ENCODE measurements around the gene ELOVL1.
A peak's percentile ranks its signal among the peaks of the same experiment; 100 is the strongest.

ELOVL1 gene

GRCh38 chr1:43354471-43354870, 13.3 kb downstream of the ELOVL1 start:
- no peak for DNase-seq

GRCh38 chr1:43352881-43353280, 14.9 kb downstream of the ELOVL1 start:
- DNase-seq = no peak

GRCh38 chr1:43352351-43352705, 15.5 kb downstream of the ELOVL1 start:
- no peak for DNase-seq

GRCh38 chr1:43351421-43352350, 16.1 kb downstream of the ELOVL1 start:
- DNase-seq = no peak

- DNase-seq = no peak
Observed at GRCh38 chr1:43350976-43351375, 16.8 kb downstream of the ELOVL1 start.

GRCh38 chr1:43349594-43350306, 18.1 kb downstream of the ELOVL1 start:
- no peak for DNase-seq

GRCh38 chr1:43348809-43349593, 18.8 kb downstream of the ELOVL1 start:
- DNase-seq = peak; percentile 37 to 71 (median 61)

- no peak for DNase-seq
Observed at GRCh38 chr1:43348343-43348808, 19.4 kb downstream of the ELOVL1 start.

- DNase-seq = no peak
Observed at GRCh38 chr1:43346636-43347035, 21.2 kb downstream of the ELOVL1 start.

GRCh38 chr1:43345120-43345519, 22.7 kb downstream of the ELOVL1 start:
- DNase-seq = no peak

- no peak for DNase-seq
Observed at GRCh38 chr1:43344267-43344850, 23.5 kb downstream of the ELOVL1 start.

- no peak for DNase-seq
Observed at GRCh38 chr1:43340559-43340958, 27.3 kb downstream of the ELOVL1 start.

GRCh38 chr1:43339584-43340232, 28.1 kb downstream of the ELOVL1 start:
- DNase-seq = no peak

- DNase-seq = no peak
Observed at GRCh38 chr1:43338001-43338400, 29.8 kb downstream of the ELOVL1 start.

GRCh38 chr1:43337588-43337987, 30.2 kb downstream of the ELOVL1 start, which contains the start of gene MPL:
TSS of gene MPL (plus strand) at chr1:43337818. CDS start at chr1:43337849, 31 bp downstream.
- DNase-seq = no peak

- no peak for DNase-seq
Observed at GRCh38 chr1:43334453-43335205, 33.2 kb downstream of the ELOVL1 start.

- no peak for DNase-seq
Observed at GRCh38 chr1:43331688-43332087, 36.1 kb downstream of the ELOVL1 start.

- no peak for DNase-seq
Observed at GRCh38 chr1:43329995-43330751, 37.6 kb downstream of the ELOVL1 start.

- no peak for DNase-seq
Observed at GRCh38 chr1:43327549-43328292, 40.1 kb downstream of the ELOVL1 start.

- DNase-seq = no peak
Observed at GRCh38 chr1:43325381-43325780, 42.4 kb downstream of the ELOVL1 start.

All from T-helper 1 cell (primary cell).